Measurements from ENCODE around the gene TTC34. TPM values are rescaled to one million over a fixed set of nuclear protein-coding genes. Genes with fewer than 3 reads are reported as not detected.
"Not testable (repeated sequence)": the region's sequence is repeated elsewhere in the genome, so short reads cannot be mapped to it uniquely, and the experiment has no call there.

Gene TTC34
- total and polyA plus RNA-seq, 9 donors, result 0.12 to 3.2 (median 2.2) TPM

- Histone ChIP-seq H3K4me1 (ENCODE audit: insufficient read depth) (no peaks in the 10 kb centered on the region), H3K27ac (no peak overlapping the region), H3K9me3 (no peaks in the 10 kb centered on the region), H3K4me3 (no peak overlapping the region), H3K27me3 (no peaks in the 10 kb centered on the region), H3K36me3 (no peaks in the 10 kb centered on the region)
- WGBS, 3 donors, result 58 to 70% (median 66%) methylated on average over 7 to 11 of the region's 11 CpGs
- intact Hi-C loops (cut with DNase I), result no loop called here
- no peak for TF ChIP-seq POLR2A (IDR thresholded peaks at IDR 0.05)
- no peak for TF ChIP-seq CTCF (IDR thresholded peaks at IDR 0.05)
- no peak for TF ChIP-seq EP300 (IDR thresholded peaks at IDR 0.05)
- peak in 2 of 5 donors; percentile 4 to 24 for DNase-seq
Observed at GRCh38 chr1:2801046-2801445, 447 bp downstream of the TTC34 start.

- H3K36me3 ChIP-seq, result no peaks in the 10 kb centered on the region
- no peaks in the 10 kb centered on the region for H3K27me3 ChIP-seq
- intact Hi-C loops (cut with DNase I), result no loop called here
- H3K4me1 ChIP-seq (ENCODE audit: insufficient read depth), result no peaks in the 10 kb centered on the region
- TF ChIP-seq EP300 (IDR thresholded peaks at IDR 0.05), result no peak
- TF ChIP-seq CTCF (IDR thresholded peaks at IDR 0.05), result no peak
- TF ChIP-seq POLR2A (IDR thresholded peaks at IDR 0.05), result no peak
- peak in 2 of 5 donors; percentile 5 to 10 for DNase-seq
- no peaks in the 10 kb centered on the region for H3K9me3 ChIP-seq
- no peak overlapping the region for H3K4me3 ChIP-seq
- WGBS, 3 donors, result 56 to 68% (median 65%) methylated on average over 11 to 12 of the region's 12 CpGs
- no peak overlapping the region for H3K27ac ChIP-seq
Observed at GRCh38 chr1:2800664-2801045, 838 bp downstream of the TTC34 start.

GRCh38 chr1:2799811-2800663 lies 1.5 kb downstream of the TTC34 start:
- Histone ChIP-seq H3K27me3 (no peaks in the 10 kb centered on the region), H3K9me3 (no peaks in the 10 kb centered on the region), H3K4me3 (no peak overlapping the region), H3K4me1 (ENCODE audit: insufficient read depth) (no peaks in the 10 kb centered on the region), H3K27ac (no peak overlapping the region), H3K36me3 (no peaks in the 10 kb centered on the region)
- intact Hi-C loops (cut with DNase I), result no loop called here
- peak in 2 of 5 donors; percentile 13 to 18 for DNase-seq
- WGBS, 3 donors, result 81 to 86% (median 84%) methylated on average over 46 to 49 of the region's 49 CpGs
- TF ChIP-seq CTCF (IDR thresholded peaks at IDR 0.05) (no peak), EP300 (IDR thresholded peaks at IDR 0.05) (no peak), POLR2A (IDR thresholded peaks at IDR 0.05) (no peak)

GRCh38 chr1:2798958-2799357 lies 2.5 kb downstream of the TTC34 start:
- H3K4me1 ChIP-seq (ENCODE audit: insufficient read depth); H3K27me3 ChIP-seq; H3K36me3 ChIP-seq; H3K27ac ChIP-seq; H3K4me3 ChIP-seq; H3K9me3 ChIP-seq; intact Hi-C loops (cut with DNase I): not testable (repeated sequence)
- peak in 1 of 5 donors; percentile 1 for DNase-seq
- WGBS, 3 donors, result 91 to 95% (median 94%) methylated on average over 7 of the region's 7 CpGs

GRCh38 chr1:2797741-2798016 lies 3.8 kb downstream of the TTC34 start:
- Histone ChIP-seq H3K27me3 (no peaks in the 10 kb centered on the region), H3K4me1 (ENCODE audit: insufficient read depth) (no peaks in the 10 kb centered on the region), H3K4me3 (no peak overlapping the region), H3K36me3 (no peaks in the 10 kb centered on the region), H3K9me3 (peaks cover 0 to 1% of the 10 kb centered on the region in 2 donors), H3K27ac (no peak overlapping the region)
- WGBS, 3 donors, result 44 to 56% (median 49%) methylated on average over 6 of the region's 6 CpGs
- TF ChIP-seq POLR2A (IDR thresholded peaks at IDR 0.05), result no peak
- no peak for TF ChIP-seq EP300 (IDR thresholded peaks at IDR 0.05)
- TF ChIP-seq CTCF (IDR thresholded peaks at IDR 0.05), result no peak
- intact Hi-C loops (cut with DNase I), result no loop called here
- DNase-seq, result no peak

Measured in ovary (tissue), 9 donors.